Fibroblast of the aortic adventitia (primary cell): ENCODE results near the gene RLN3. TPM values are rescaled to one million over a fixed set of nuclear protein-coding genes. Genes with fewer than 3 reads are reported as not detected.

Source experiments
- DNase-seq: peaks from one replicate; pipeline ENCODE4 v3.0.0-alpha.2; 2010; ENCODE audit warnings: low read depth
- H3K4me3 ChIP-seq: 2 replicates; pipeline ENCODE4 v1.5.1; 2011; ENCODE audit warnings: low read depth, mild to moderate bottlenecking, control low read depth, low read length, moderate library complexity
- CTCF ChIP-seq: IDR thresholded peaks from 2 replicates; pipeline ENCODE4 v1.5.1; 2011; ENCODE audit warnings: mild to moderate bottlenecking, low read length, control low read depth, inconsistent platforms; ENCODE audit not compliant: insufficient read depth
- total RNA-seq: library from RNA; depleted of rRNA; stranded (reverse); fragments of >200 nt; gene quantifications from 2 replicates; pipeline ENCODE4 v1.2.3, GENCODE V29; 2012; ENCODE audit warnings: low replicate concordance

RLN3 gene
- total RNA-seq, 1 donor: not detected

GRCh38 chr19:14061081-14061749, 33.3 kb downstream of the RLN3 start:
- DNase-seq: peak; percentile 31
- no peak overlapping the region for H3K4me3 ChIP-seq
- TF ChIP-seq CTCF: no peak

GRCh38 chr19:14061751-14062557, 34.0 kb downstream of the RLN3 start, which contains the start of gene PALM3:
Gene PALM3 (minus strand): TSS chr19:14062076. CDS start chr19:14061980, 96 bp downstream.
- no peak for TF ChIP-seq CTCF
- DNase-seq: no peak
- no peak within 1 kb of the TSS for H3K4me3 ChIP-seq

GRCh38 chr19:14062558-14062855, 34.6 kb downstream of the RLN3 start:
- no peak for DNase-seq
- no peak overlapping the region for H3K4me3 ChIP-seq
- TF ChIP-seq CTCF: no peak

- no peak for DNase-seq
- no peak overlapping the region for H3K4me3 ChIP-seq
- TF ChIP-seq CTCF: no peak
Observed at GRCh38 chr19:14063105-14063504, 35.2 kb downstream of the RLN3 start.

GRCh38 chr19:14066134-14066533, 38.2 kb downstream of the RLN3 start:
- TF ChIP-seq CTCF: no peak
- DNase-seq: no peak
- no peak overlapping the region for H3K4me3 ChIP-seq

- TF ChIP-seq CTCF: no peak
- H3K4me3 ChIP-seq: no peak overlapping the region
- no peak for DNase-seq
Observed at GRCh38 chr19:14070268-14071050, 42.5 kb downstream of the RLN3 start.
